PC-9 (cell line): ENCODE results near the gene CRYL1. TPM values are rescaled to one million over a fixed set of nuclear protein-coding genes. Genes with fewer than 3 reads are reported as not detected.

Source experiments
- BruUV-seq: library from RNA; stranded (reverse); fragments of 400-500 nt; replicated peaks from 2 replicates; lab custom pipeline; 2021; lab: Mats Ljungman, UMichigan
- CTCF ChIA-PET: fragments of 300-600 bp; sonication (Branson Sonifier 250); formaldehyde crosslinking; loops from one replicate; lab custom pipeline; 2022; ENCODE audit warnings: antibody characterized with exemption; lab: Charles Lee
- POLR2A ChIA-PET: fragments of 300-600 bp; sonication (Branson Sonifier 250); formaldehyde crosslinking; loops from one replicate; lab custom pipeline; 2022; ENCODE audit warnings: antibody characterized with exemption; ENCODE audit not compliant: unreplicated experiment; lab: Charles Lee
- DNase-seq, 2 experiments: peaks; one replicate each; pipeline versions ENCODE4 v3.0.0 to v3.0.0-alpha.2; 2015 to 2022; ENCODE audit warnings: mixed read lengths in 1 of 2
- H2AFZ ChIP-seq: fragments of 200-600 bp; sonication (generic); 2 replicates; pipeline ENCODE4 v1.8.1; 2017; ENCODE audit warnings: antibody characterized with exemption
- H3F3A ChIP-seq: fragments of 200-600 bp; sonication (generic); 2 replicates; pipeline ENCODE4 v1.8.1; 2017; ENCODE audit warnings: antibody characterized with exemption, mild to moderate bottlenecking, low read depth; ENCODE audit not compliant: insufficient read depth
- H3K27ac ChIP-seq: fragments of 200-600 bp; sonication (generic); 2 replicates; pipeline ENCODE4 v1.6.1; 2016; ENCODE audit warnings: mixed run types
- H3K27me3 ChIP-seq: fragments of 200-600 bp; sonication (generic); 2 replicates; pipeline ENCODE4 v1.6.1; 2016; ENCODE audit warnings: low read depth, mixed run types; ENCODE audit not compliant: insufficient read depth
- H3K36me3 ChIP-seq: fragments of 200-600 bp; sonication (generic); 2 replicates; pipeline ENCODE4 v1.6.1; 2016; ENCODE audit warnings: low read depth, mixed run types
- H3K4me1 ChIP-seq: fragments of 200-600 bp; sonication (generic); replicated peaks from 2 replicates; pipeline ENCODE4 v1.6.1; 2016; ENCODE audit warnings: mixed run types; ENCODE audit not compliant: insufficient read depth
- H3K4me2 ChIP-seq: fragments of 200-600 bp; sonication (generic); 2 replicates; pipeline ENCODE4 v1.6.1; 2017; ENCODE audit warnings: mixed run types
- H3K4me3 ChIP-seq: fragments of 200-600 bp; sonication (generic); 2 replicates; pipeline ENCODE4 v1.6.1; 2016; ENCODE audit warnings: mixed run types
- H3K79me2 ChIP-seq: fragments of 200-600 bp; sonication (generic); 2 replicates; pipeline ENCODE4 v1.6.1; 2017; ENCODE audit warnings: low read depth, mixed run types
- H3K9me2 ChIP-seq: fragments of 200-600 bp; sonication (generic); 2 replicates; pipeline ENCODE4 v1.8.1; 2017; ENCODE audit warnings: mild to moderate bottlenecking; ENCODE audit not compliant: insufficient read depth
- H3K9me3 ChIP-seq: fragments of 200-600 bp; sonication (generic); 2 replicates; pipeline ENCODE4 v1.8.1; 2016; ENCODE audit warnings: low read depth; ENCODE audit not compliant: insufficient read depth
- H4K20me1 ChIP-seq: fragments of 200-600 bp; sonication (generic); 2 replicates; pipeline ENCODE4 v1.8.1; 2017; ENCODE audit not compliant: insufficient read depth
- CTCF ChIP-seq: fragments of 200-600 bp; sonication (generic); conservative IDR thresholded peaks from 2 replicates; pipeline ENCODE4 v1.6.1; 2017; ENCODE audit warnings: mixed run types, antibody characterized with exemption, mild to moderate bottlenecking, moderate library complexity
- EZH2 ChIP-seq: fragments of 200-600 bp; sonication (generic); IDR thresholded peaks from 2 replicates; pipeline ENCODE4 v1.8.0; 2017; ENCODE audit warnings: antibody characterized with exemption, low read depth
- intact Hi-C: fragments of 100-400 bp; cut with micrococcal nuclease; formaldehyde crosslinking; loops from one replicate; pipeline ENCODE4 v1.10.0; 2022; ENCODE audit not compliant: unreplicated experiment
- total RNA-seq: library from RNA; stranded (reverse); gene quantifications from 2 replicates; pipeline ENCODE4 v1.2.3, GENCODE V29; 2021

Gene CRYL1
- total RNA-seq, 1 experiment from 2014 or later, result 8.7 TPM

GRCh38 chr13:20393273-20394168 lies 132.1 kb downstream of the CRYL1 start:
- POLR2A ChIA-PET, result no interaction called here
- no TSS peak for BruUV-seq

GRCh38 chr13:20392530-20392929 lies 133.1 kb downstream of the CRYL1 start:
- BruUV-seq, result no TSS peak

More at GRCh38 chr13:20393273-20394168, 132.1 kb downstream of the CRYL1 start:
- Histone ChIP-seq H3K36me3 (no peaks in the 10 kb centered on the region), H3K4me1 (peaks cover 10% of the 10 kb centered on the region), H3K79me2 (no peaks in the 10 kb centered on the region), H2AFZ (no peak overlapping the region), H3K4me2 (no peak overlapping the region), H3F3A (peaks cover 24% of the 10 kb centered on the region; the same call in 1 of the 2 replicates), H3K27ac (no peak overlapping the region), H4K20me1 (no peaks in the 10 kb centered on the region), H3K4me3 (no peak overlapping the region), H3K9me3 (no peaks in the 10 kb centered on the region; the same call in 1 of the 2 replicates), H3K27me3 (no peaks in the 10 kb centered on the region), H3K9me2 (no peaks in the 10 kb centered on the region)
- no peak for DNase-seq
- no peak for TF ChIP-seq CTCF
- no peak for TF ChIP-seq EZH2
- intact Hi-C loops, result no loop called here
- CTCF ChIA-PET, result no interaction called here

More at GRCh38 chr13:20392530-20392929, 133.1 kb downstream of the CRYL1 start:
- no peaks in the 10 kb centered on the region for H3K36me3 ChIP-seq
- no peaks in the 10 kb centered on the region for H3K27me3 ChIP-seq
- no peak overlapping the region for H3K4me2 ChIP-seq
- peaks cover 34% of the 10 kb centered on the region; the same call in 1 of the 2 replicates for H3F3A ChIP-seq
- ChIA-PET CTCF (no interaction called here), POLR2A (no interaction called here)
- H3K79me2 ChIP-seq, result no peaks in the 10 kb centered on the region
- no peaks in the 10 kb centered on the region for H4K20me1 ChIP-seq
- H2AFZ ChIP-seq, result no peak overlapping the region
- peaks cover 20% of the 10 kb centered on the region for H3K4me1 ChIP-seq
- no peak overlapping the region for H3K27ac ChIP-seq
- no peaks in the 10 kb centered on the region; the same call in 1 of the 2 replicates for H3K9me3 ChIP-seq
- no peak for DNase-seq
- TF ChIP-seq CTCF (no peak), EZH2 (no peak)
- no peaks in the 10 kb centered on the region for H3K9me2 ChIP-seq
- intact Hi-C loops, result no loop called here
- H3K4me3 ChIP-seq, result no peak overlapping the region
